Fibroblast of lung (primary cell): ENCODE data around the gene GLRA2. TPM values are rescaled to one million over a fixed set of nuclear protein-coding genes. Genes with fewer than 3 reads are reported as not detected.
"Not testable (repeated sequence)": the region's sequence is repeated elsewhere in the genome, so short reads cannot be mapped to it uniquely, and the experiment has no call there.

ENCODE experiments used
- DNase-seq, 2 donors: peaks; one replicate each; pipeline versions ENCODE4 v3.0.0 to v3.0.0-alpha.2; 2010; ENCODE audit warnings: low read depth in 2 of 2
- H2AFZ ChIP-seq: 2 replicates; pipeline ENCODE4 v1.5.1; 2012; ENCODE audit warnings: low read length, control low read depth, inconsistent platforms
- H3K27ac ChIP-seq: 2 replicates; pipeline ENCODE4 v1.5.1; 2011; ENCODE audit warnings: low read length, control low read depth; ENCODE audit not compliant: insufficient read depth
- H3K27me3 ChIP-seq: 2 replicates; pipeline ENCODE4 v1.5.1; 2011; ENCODE audit warnings: mild to moderate bottlenecking, low read length; ENCODE audit not compliant: control insufficient read depth, insufficient read depth
- H3K36me3 ChIP-seq: 2 replicates; pipeline ENCODE4 v1.5.1; 2011; ENCODE audit warnings: low read length; ENCODE audit not compliant: control insufficient read depth, insufficient read depth
- H3K4me1 ChIP-seq: 2 replicates; pipeline ENCODE4 v1.5.1; 2011; ENCODE audit warnings: low read length; ENCODE audit not compliant: control insufficient read depth, insufficient read depth; ENCODE audit errors: extremely low read depth
- H3K4me2 ChIP-seq: 2 replicates; pipeline ENCODE4 v1.5.1; 2011; ENCODE audit warnings: low read length, control low read depth; ENCODE audit not compliant: insufficient read depth; ENCODE audit errors: extremely low read depth
- H3K4me3 ChIP-seq, 4 experiments: fragments of 200-600 bp in 1 of 4; sonication (generic) in 1 of 4; replicated peaks in 1 of 4; 2 replicates each; pipeline ENCODE4 v1.5.1; 2011 to 2016; ENCODE audit warnings: low read length in 4 of 4, low read depth in 3 of 4, mild to moderate bottlenecking in 3 of 4, control low read depth in 2 of 4, inconsistent platforms in 1 of 4, mixed read lengths in 1 of 4; ENCODE audit not compliant: insufficient read depth in 1 of 4; ENCODE audit errors: control extremely low read depth in 1 of 4
- H3K79me2 ChIP-seq: 2 replicates; pipeline ENCODE4 v1.5.1; 2012; ENCODE audit warnings: mild to moderate bottlenecking, low read length, inconsistent platforms; ENCODE audit not compliant: control insufficient read depth, insufficient read depth
- H3K9ac ChIP-seq: 2 replicates; pipeline ENCODE4 v1.5.1; 2011; ENCODE audit warnings: mild to moderate bottlenecking, low read length, control low read depth; ENCODE audit not compliant: insufficient read depth
- H3K9me3 ChIP-seq: 2 replicates; pipeline ENCODE4 v1.5.1; 2012; ENCODE audit warnings: low read depth, low read length; ENCODE audit not compliant: control insufficient read depth, insufficient read depth
- H4K20me1 ChIP-seq: 2 replicates; pipeline ENCODE4 v1.5.1; 2011; ENCODE audit warnings: low read length; ENCODE audit not compliant: control insufficient read depth, insufficient read depth; ENCODE audit errors: extremely low read depth
- CTCF ChIP-seq, 2 donors: IDR thresholded peaks in 1 of 2; conservative IDR thresholded peaks in 1 of 2; 1 replicate in 1 of 2; 2 replicates in 1 of 2; pipeline ENCODE4 v1.5.1; 2011 to 2012; ENCODE audit warnings: low read length in 2 of 2, control low read depth in 1 of 2, inconsistent platforms in 1 of 2, low read depth in 1 of 2, mild to moderate bottlenecking in 1 of 2
- EZH2 ChIP-seq: IDR thresholded peaks from 2 replicates; pipeline ENCODE4 v1.5.1; 2012; ENCODE audit warnings: low read length, control low read depth, mild to moderate bottlenecking; ENCODE audit errors: missing control alignments
- polyA plus RNA-seq, 2 donors: library from polyadenylated mRNA; depleted of rRNA in 1 of 2; stranded (reverse) in 1 of 2; unstranded in 1 of 2; fragments of >200 nt; gene quantifications; 2 replicates each; pipeline ENCODE4 v1.2.1, GENCODE V29; 2011 to 2012; ENCODE audit warnings: missing spikeins in 1 of 2
- total RNA-seq: library from RNA; depleted of rRNA; stranded (reverse); fragments of >200 nt; gene quantifications from 2 replicates; pipeline ENCODE4 v1.2.1, GENCODE V29; 2014

Gene GLRA2
- total and polyA plus RNA-seq, 2 donors (not counting 1 experiment from before 2014, with no cell fraction given): not detected

GRCh38 chrX:14673764-14674163 is 144.4 kb downstream of the GLRA2 start:
- Histone ChIP-seq H3K36me3 (no peaks in the 10 kb centered on the region), H3K27me3 (no peaks in the 10 kb centered on the region), H3K9ac (no peak overlapping the region), H4K20me1 (no peaks in the 10 kb centered on the region), H3K4me2 (no peak overlapping the region), H2AFZ (no peak overlapping the region), H3K4me1 (peaks cover 3% of the 10 kb centered on the region), H3K9me3 (no peaks in the 10 kb centered on the region), H3K4me3 (no peak overlapping the region), H3K27ac (no peak overlapping the region), H3K79me2 (no peaks in the 10 kb centered on the region)
- TF ChIP-seq EZH2 (no peak), CTCF (conservative IDR thresholded peaks at IDR 0.05 in 1 of 2, IDR thresholded peaks at IDR 0.05 in 1 of 2; ENCODE audit: low read depth in 1 of 2, low read length in 2 of 2) (no peak)
- peak; percentile 89 to 91 for DNase-seq

GRCh38 chrX:14675500-14675899 is 146.2 kb downstream of the GLRA2 start:
- Histone ChIP-seq H3K79me2 (no peaks in the 10 kb centered on the region), H3K9ac (no peak overlapping the region), H2AFZ (no peak overlapping the region), H3K27ac (no peak overlapping the region), H3K36me3 (no peaks in the 10 kb centered on the region), H3K27me3 (no peaks in the 10 kb centered on the region), H3K4me1 (peaks cover 3% of the 10 kb centered on the region), H4K20me1 (no peaks in the 10 kb centered on the region), H3K4me2 (no peak overlapping the region), H3K9me3 (no peaks in the 10 kb centered on the region), H3K4me3 (no peak overlapping the region)
- DNase-seq: no peak
- TF ChIP-seq EZH2: no peak
- no peak for TF ChIP-seq CTCF (conservative IDR thresholded peaks at IDR 0.05 in 1 of 2, IDR thresholded peaks at IDR 0.05 in 1 of 2; ENCODE audit: low read depth in 1 of 2, low read length in 2 of 2)

- H3K4me3 ChIP-seq: no peak overlapping the region
- no peak overlapping the region for H2AFZ ChIP-seq
- no peaks in the 10 kb centered on the region for H3K36me3 ChIP-seq
- no peak overlapping the region for H3K27ac ChIP-seq
- no peaks in the 10 kb centered on the region for H3K27me3 ChIP-seq
- peak in 1 of 2 donors; percentile 18 for DNase-seq
- H3K4me1 ChIP-seq: peaks cover 3% of the 10 kb centered on the region
- H4K20me1 ChIP-seq: no peaks in the 10 kb centered on the region
- no peaks in the 10 kb centered on the region for H3K9me3 ChIP-seq
- no peaks in the 10 kb centered on the region for H3K79me2 ChIP-seq
- no peak overlapping the region for H3K4me2 ChIP-seq
- no peak for TF ChIP-seq EZH2
- no peak for TF ChIP-seq CTCF (conservative IDR thresholded peaks at IDR 0.05 in 1 of 2, IDR thresholded peaks at IDR 0.05 in 1 of 2; ENCODE audit: low read depth in 1 of 2, low read length in 2 of 2)
- no peak overlapping the region for H3K9ac ChIP-seq
Measured at GRCh38 chrX:14676431-14676830, 147.1 kb downstream of the GLRA2 start.

- not testable (repeated sequence) for H3K9ac ChIP-seq, H2AFZ ChIP-seq, H3K27ac ChIP-seq, H3K9me3 ChIP-seq, H3K79me2 ChIP-seq, H3K4me3 ChIP-seq, H3K4me1 ChIP-seq, H4K20me1 ChIP-seq, H3K27me3 ChIP-seq, H3K4me2 ChIP-seq, H3K36me3 ChIP-seq, DNase-seq
Measured at GRCh38 chrX:14688331-14688730, 159.0 kb downstream of the GLRA2 start.
